Posterior vena cava (tissue), 2 donors: ENCODE results near the gene FAM32A. TPM values are rescaled to one million over a fixed set of nuclear protein-coding genes. Genes with fewer than 3 reads are reported as not detected.

Source experiments
- DNase-seq: peaks from one replicate; pipeline ENCODE4 v3.0.0-alpha.2; 2020; ENCODE audit warnings: low spot score
- intact Hi-C, 2 donors: fragments of 100-400 bp; cut with DNase I; formaldehyde crosslinking; loops; one replicate each; pipeline versions ENCODE4 v1.14.1 to v1.14.2; 2022 to 2023
- total RNA-seq, 2 donors: library from RNA; stranded (reverse); fragmentation: NEBNext Ultra II Directional; extraction: Animal tissue kit (Norgen Biotek cat#: 25700); gene quantifications; one replicate each; pipeline ENCODE4 v1.2.1, GENCODE V29; 2021
- donor health status: DM: yes; HTN: yes; CAD: no.
- donor health status: DM: yes; HTN: yes; CAD: no.

FAM32A gene
- total RNA-seq, 2 donors from 2014 or later, result 46.4 to 47.8 TPM

GRCh38 chr19:16213076-16213475 lies 27.9 kb downstream of the FAM32A start:
- intact Hi-C loops, result no loop called here
- DNase-seq, result no peak

DNA sequence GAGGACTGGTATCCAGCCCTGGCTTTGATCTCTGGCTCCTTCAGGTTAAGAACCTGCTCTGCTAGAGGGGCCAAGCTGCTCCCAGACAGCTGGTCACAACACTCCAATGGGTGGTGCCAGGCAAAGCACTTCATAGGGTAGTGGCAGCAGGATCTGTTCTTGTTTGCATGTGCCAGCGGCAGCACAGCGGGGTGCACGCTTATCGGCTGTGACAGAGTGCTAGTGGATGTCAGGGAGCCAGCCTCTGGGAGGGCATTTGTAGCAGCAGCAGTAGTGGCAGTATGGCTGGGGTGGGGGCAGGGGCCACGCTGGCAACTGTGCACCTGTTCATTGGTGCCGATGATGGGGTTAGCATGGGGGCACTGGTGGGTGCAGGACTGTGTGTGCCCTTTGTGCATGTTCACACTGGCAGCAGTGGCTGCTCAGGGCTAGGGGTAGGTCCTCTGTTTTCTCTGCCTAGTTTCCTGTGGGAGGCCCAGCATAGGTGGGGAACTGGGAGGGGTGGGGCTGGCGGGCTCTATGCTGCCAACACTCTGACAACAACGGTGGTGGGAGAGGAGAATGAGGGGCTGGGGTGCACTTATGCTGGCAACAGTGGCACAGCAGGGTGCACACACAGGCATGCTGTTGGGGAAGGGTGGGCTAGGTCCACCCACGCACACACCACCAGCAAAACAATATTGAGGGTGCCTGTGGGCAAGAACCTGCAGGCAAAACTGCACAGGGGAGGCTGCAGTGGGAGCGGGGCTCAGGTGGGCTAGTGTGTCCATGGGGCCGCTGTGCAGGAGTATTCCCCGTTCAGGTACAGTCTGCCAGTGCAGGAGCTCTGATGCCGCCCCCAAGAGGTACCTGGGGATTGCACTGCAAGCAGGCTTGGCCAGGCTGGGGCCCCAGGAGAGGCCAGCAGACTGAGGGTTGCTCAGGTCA lies 31.8 kb downstream of the FAM32A start:
- no peak for DNase-seq
- intact Hi-C loops, result no loop called here

- intact Hi-C loops, result no loop called here
- DNase-seq, result no peak
These were observed 32.7 kb downstream of the FAM32A start for GRCh38 chr19:16217716-16218451.

DNA sequence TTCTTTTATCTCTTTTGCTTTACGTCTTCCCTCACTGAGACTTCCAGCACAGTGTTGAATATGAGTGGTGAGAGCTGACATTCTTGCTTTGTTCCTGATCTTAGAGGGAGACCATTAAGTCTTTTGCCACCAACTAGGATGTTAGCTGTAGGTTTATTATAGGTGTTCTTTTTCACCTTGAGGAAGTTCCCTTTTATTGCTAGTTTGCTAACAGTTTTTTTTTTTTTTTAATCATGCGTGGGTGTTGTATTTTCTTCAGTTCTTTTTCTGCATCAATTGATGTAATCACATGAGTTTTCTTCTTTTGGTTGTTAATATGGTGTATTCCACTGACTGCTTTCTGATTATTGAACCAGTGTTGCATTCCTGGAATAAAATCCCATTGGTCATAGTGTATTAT lies 33.6 kb downstream of the FAM32A start:
- intact Hi-C loops, result no loop called here
- DNase-seq, result no peak

DNA sequence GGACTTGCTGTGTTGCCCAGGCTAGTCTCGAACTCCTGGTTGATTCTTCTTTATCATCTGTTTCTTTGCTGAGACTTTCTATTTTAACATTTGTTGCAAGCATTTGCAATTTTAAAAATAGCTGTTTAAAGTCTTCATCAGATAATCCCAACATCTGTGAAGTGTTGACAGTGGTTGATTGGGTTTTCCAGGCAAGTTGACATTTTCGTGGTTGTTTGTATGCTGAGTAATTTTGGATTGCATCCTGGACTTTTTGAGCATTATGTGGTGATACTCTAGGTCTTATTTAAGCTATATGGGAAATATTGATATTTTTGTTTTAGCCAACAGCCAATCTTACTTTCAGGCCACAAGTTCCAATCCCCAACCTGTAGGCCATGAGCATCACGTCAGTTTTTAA lies 37.6 kb downstream of the FAM32A start:
- intact Hi-C loops, result no loop called here

GRCh38 chr19:16223746-16224145 lies 38.5 kb downstream of the FAM32A start:
- intact Hi-C loops, result no loop called here
- DNase-seq, result peak; percentile 62

More for the DNA sequence above, 37.6 kb downstream of the FAM32A start:
- DNase-seq, result no peak

DNA sequence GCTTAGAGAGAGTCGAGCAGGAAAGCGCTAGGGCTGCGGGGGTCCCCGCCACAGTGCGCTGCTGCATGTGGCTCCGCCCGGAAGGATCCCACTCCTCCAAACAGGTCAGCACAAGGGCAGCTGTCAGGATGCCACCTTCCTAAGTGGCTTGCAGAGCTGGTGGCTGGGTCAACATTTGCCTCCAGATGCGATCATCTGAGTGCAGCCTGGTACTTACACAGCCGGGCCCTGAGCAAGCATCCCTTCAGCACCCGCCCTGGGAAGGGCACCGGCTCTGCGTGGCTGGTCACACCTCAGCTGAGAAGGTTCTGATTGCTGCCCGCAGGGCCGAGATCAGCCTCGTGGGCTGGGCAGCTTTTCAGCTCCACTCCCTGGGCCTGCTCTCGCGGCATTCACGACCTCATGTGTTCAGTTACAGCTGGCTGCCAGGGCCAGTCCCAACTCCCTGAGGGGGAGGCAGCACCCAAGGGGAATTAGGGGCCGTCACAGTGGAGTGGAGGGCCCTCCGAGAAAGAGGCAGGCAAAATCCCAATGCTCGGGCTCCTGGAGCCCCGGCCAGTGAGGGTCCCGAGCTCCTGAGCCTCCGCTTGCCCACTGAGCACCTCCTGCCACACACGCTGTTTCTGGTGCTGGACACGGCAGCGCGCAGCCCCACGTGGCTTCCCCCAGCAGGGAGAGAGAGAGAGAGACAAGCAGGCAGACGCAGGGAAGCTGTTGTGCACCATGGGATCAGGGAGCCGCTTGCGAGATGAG lies 39.3 kb downstream of the FAM32A start:
- intact Hi-C loops, result no loop called here
- no peak for DNase-seq

GRCh38 chr19:16225279-16226183 lies 40.3 kb downstream of the FAM32A start:
- DNase-seq, result no peak
- intact Hi-C loops, result no loop called here

DNA sequence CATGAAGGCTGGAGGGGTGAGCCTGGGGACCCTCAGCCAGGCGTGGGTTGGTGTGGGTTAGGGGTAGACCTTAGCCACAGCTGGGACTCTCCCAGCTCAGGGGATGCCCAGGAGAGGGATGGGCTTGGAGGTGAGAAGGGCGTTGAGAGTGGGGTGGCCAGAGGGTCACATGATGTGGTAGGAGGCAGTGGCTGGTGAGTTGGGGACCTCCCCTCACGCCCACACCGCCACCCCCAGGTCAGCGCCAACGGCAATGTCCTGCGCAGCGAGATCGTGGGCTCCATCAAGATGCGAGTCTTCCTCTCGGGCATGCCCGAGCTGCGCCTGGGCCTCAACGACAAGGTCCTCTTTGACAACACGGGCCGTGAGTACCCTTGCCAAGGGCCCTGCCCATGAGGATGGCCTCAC lies 41.0 kb downstream of the FAM32A start:
- intact Hi-C loops, result no loop called here
- DNase-seq, result no peak

GRCh38 chr19:16226878-16227836 lies 41.9 kb downstream of the FAM32A start:
- DNase-seq, result no peak
- intact Hi-C loops, result no loop called here

GRCh38 chr19:16227837-16228636 lies 42.8 kb downstream of the FAM32A start:
- no peak for DNase-seq
- intact Hi-C loops, result no loop called here

DNA sequence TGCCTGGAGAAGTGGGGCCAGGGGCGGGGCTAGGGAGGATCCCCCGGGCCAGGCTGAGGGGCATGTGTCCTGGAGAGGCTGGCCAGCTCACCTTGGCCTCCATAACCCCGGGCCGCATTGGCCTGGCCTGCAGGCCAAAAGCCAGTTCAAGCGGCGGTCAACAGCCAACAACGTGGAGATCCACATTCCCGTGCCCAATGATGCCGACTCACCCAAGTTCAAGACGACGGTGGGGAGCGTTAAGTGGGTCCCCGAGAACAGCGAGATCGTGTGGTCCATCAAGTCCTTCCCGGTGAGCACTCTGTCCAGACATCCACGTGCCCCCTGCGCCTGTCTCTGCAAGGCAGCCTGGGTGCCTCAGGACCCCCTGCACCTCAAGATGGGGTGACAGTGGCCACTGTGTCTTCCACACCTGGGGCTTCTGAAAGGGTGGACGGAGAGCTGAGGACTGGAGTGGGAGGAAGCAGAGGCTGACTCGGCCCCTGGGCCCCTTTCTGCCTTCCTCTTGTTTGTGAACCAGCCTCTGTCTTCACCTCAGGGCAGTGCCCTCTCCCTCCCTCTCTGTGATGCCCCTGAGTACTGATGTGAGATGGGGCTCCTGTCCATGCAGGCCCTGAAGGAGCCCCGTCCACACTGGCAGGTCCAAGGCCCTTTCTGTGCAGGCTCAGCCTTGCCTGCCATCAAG lies 43.6 kb downstream of the FAM32A start:
- intact Hi-C loops, result no loop called here
- DNase-seq, result no peak

- no peak for DNase-seq
- intact Hi-C loops, result no loop called here
These were observed 44.1 kb downstream of the FAM32A start for GRCh38 chr19:16229322-16229641.

GRCh38 chr19:16232127-16232526 lies 46.9 kb downstream of the FAM32A start:
- intact Hi-C loops, result no loop called here
- no peak for DNase-seq

DNA sequence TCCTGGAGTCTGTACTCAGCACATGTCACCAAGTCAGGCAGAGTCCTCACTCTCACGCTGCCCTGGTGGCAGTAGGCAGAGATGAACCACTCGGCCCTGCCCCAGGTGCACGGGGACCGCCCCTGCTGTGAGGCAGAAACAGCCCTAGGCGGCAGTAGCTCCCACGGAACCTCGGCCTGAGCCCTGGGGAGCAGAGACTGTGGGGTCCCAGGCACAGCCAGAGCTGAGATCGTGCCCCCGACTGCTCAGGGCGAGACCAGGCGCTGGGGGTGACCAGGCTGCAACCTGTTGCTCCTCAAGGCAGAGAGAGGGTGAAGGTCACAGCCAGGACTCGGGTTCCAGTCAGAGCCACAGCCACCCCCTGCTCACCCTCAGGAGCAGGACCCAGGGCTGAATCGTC lies 47.4 kb downstream of the FAM32A start:
- no peak for DNase-seq
- intact Hi-C loops, result no loop called here

- DNase-seq, result no peak
- intact Hi-C loops, result no loop called here
These were observed 48.0 kb downstream of the FAM32A start for GRCh38 chr19:16233081-16233776.
